HEK293 (cell line): ENCODE data around the gene ARHGDIB.

Experiments
- ATF2 ChIP-seq: fragments of 450-650 bp; formaldehyde crosslinking; IDR thresholded peaks from 2 replicates; pipeline ENCODE4 v1.5.1; 2016; ENCODE audit warnings: missing biosample characterization, missing genetic modification characterization, low read depth
- CTCF ChIP-seq: fragments of 450-650 bp; formaldehyde crosslinking; IDR thresholded peaks from 2 replicates; pipeline ENCODE4 v1.5.1; 2016; ENCODE audit warnings: missing biosample characterization, missing genetic modification characterization
- FEZF1 ChIP-seq: fragments of 450-650 bp; formaldehyde crosslinking; IDR thresholded peaks from 2 replicates; pipeline ENCODE4 v1.5.1; 2016; ENCODE audit warnings: missing biosample characterization, missing genetic modification characterization
- REST ChIP-seq: fragments of 450-650 bp; formaldehyde crosslinking; IDR thresholded peaks from 2 replicates; pipeline ENCODE4 v1.5.1; 2016; ENCODE audit warnings: missing biosample characterization, missing genetic modification characterization
- SETDB1 ChIP-seq: IDR thresholded peaks from one replicate; pipeline ENCODE4 v1.6.1; 2017; ENCODE audit warnings: mild to moderate bottlenecking, low read length, moderate library complexity, mixed read lengths; ENCODE audit not compliant: insufficient read length
- SP2 ChIP-seq: fragments of 450-650 bp; formaldehyde crosslinking; IDR thresholded peaks from 2 replicates; pipeline ENCODE4 v1.5.1; 2016; ENCODE audit warnings: missing biosample characterization, missing genetic modification characterization
- SP3 ChIP-seq: fragments of 450-650 bp; formaldehyde crosslinking; IDR thresholded peaks from 2 replicates; pipeline ENCODE4 v1.5.1; 2016; ENCODE audit warnings: missing biosample characterization, missing genetic modification characterization
- YY1 ChIP-seq: fragments of 450-650 bp; formaldehyde crosslinking; IDR thresholded peaks from 2 replicates; pipeline ENCODE4 v1.5.1; 2018; ENCODE audit warnings: missing biosample characterization, missing genetic modification characterization
- ZNF211 ChIP-seq: fragments of 450-650 bp; formaldehyde crosslinking; IDR thresholded peaks from 2 replicates; pipeline ENCODE4 v1.5.1; 2016; ENCODE audit warnings: low read depth, missing biosample characterization, missing genetic modification characterization
- ZNF223 ChIP-seq: fragments of 450-650 bp; formaldehyde crosslinking; IDR thresholded peaks from 2 replicates; pipeline ENCODE4 v1.5.1; 2016; ENCODE audit warnings: missing biosample characterization, missing genetic modification characterization
- ZNF354C ChIP-seq: fragments of 450-650 bp; formaldehyde crosslinking; IDR thresholded peaks from 2 replicates; pipeline ENCODE4 v1.5.1; 2016; ENCODE audit warnings: missing biosample characterization, missing genetic modification characterization, low read depth, borderline replicate concordance
- ZNF404 ChIP-seq: fragments of 450-650 bp; formaldehyde crosslinking; IDR thresholded peaks from 2 replicates; pipeline ENCODE4 v1.5.1; 2017; ENCODE audit warnings: missing biosample characterization, missing genetic modification characterization
- TF ChIP-seq, protein P1 (sequence below): fragments of 450-650 bp; formaldehyde crosslinking; IDR thresholded peaks from 2 replicates; pipeline ENCODE4 v1.5.1; 2016; ENCODE audit warnings: missing biosample characterization, missing genetic modification characterization

GRCh38 chr12:14941369-14941768, 20.0 kb downstream of the ARHGDIB start:
- no peak for TF ChIP-seq CTCF (tag by site-specific recombination)
- TF ChIP-seq, protein P1, sequence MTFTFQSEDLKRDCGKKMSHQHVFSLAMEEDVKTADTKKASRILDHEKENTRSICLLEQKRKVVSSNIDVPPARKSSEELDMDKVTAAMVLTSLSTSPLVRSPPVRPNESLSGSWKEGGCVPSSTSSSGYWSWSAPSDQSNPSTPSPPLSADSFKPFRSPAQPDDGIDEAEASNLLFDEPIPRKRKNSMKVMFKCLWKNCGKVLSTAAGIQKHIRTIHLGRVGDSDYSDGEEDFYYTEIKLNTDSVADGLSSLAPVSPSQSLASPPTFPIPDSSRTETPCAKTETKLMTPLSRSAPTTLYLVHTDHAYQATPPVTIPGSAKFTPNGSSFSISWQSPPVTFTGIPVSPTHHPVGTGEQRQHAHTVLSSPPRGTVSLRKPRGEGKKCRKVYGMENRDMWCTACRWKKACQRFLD (tag by site-specific recombination) = no peak
- TF ChIP-seq ZNF354C (tag by site-specific recombination) = no peak
- TF ChIP-seq FEZF1 (tag by site-specific recombination) = no peak
- TF ChIP-seq REST (tag by site-specific recombination) = no peak
- TF ChIP-seq ZNF211 (tag by site-specific recombination) = no peak
- TF ChIP-seq ATF2 = no peak
- no peak for TF ChIP-seq YY1 (tag by site-specific recombination)
- TF ChIP-seq ZNF223 (tag by site-specific recombination) = no peak
- TF ChIP-seq SP2 (tag by site-specific recombination) = no peak
- no peak for TF ChIP-seq ZNF404
- TF ChIP-seq SP3 (tag by site-specific recombination) = no peak
- TF ChIP-seq SETDB1 = no peak
